Liver (tissue), 3 donors: Measurements from ENCODE around the gene SRGAP1.

ENCODE experiments used
- CTCF ChIP-seq: fragments of 150-350 bp; IDR thresholded peaks from 2 replicates; pipeline ENCODE4 v1.5.1; 2017; ENCODE audit warnings: improper control_type of control experiment, low read depth, low read length; ENCODE audit not compliant: missing input control
- SP1 ChIP-seq: IDR thresholded peaks from 2 replicates; pipeline ENCODE4 v1.6.1; 2018; ENCODE audit warnings: antibody characterized with exemption, mild to moderate bottlenecking
- ZBTB33 ChIP-seq: IDR thresholded peaks from 2 replicates; pipeline ENCODE4 v1.6.1; 2016; ENCODE audit warnings: antibody characterized with exemption
- TF ChIP-seq, protein P1 (sequence below): IDR thresholded peaks from 2 replicates; pipeline ENCODE4 v1.6.1; 2016; ENCODE audit warnings: antibody characterized with exemption, mild to moderate bottlenecking
- TF ChIP-seq, protein P2 (sequence below): IDR thresholded peaks from 2 replicates; pipeline ENCODE4 v1.6.1; 2016; ENCODE audit warnings: antibody characterized with exemption
- donor health status: healthy.
- donor health status: healthy.

GRCh38 chr12:64124511-64125197, 280.2 kb downstream of the SRGAP1 start:
- TF ChIP-seq CTCF (no peak), ZBTB33 (no peak), SP1 (no peak)
- TF ChIP-seq, protein P1, sequence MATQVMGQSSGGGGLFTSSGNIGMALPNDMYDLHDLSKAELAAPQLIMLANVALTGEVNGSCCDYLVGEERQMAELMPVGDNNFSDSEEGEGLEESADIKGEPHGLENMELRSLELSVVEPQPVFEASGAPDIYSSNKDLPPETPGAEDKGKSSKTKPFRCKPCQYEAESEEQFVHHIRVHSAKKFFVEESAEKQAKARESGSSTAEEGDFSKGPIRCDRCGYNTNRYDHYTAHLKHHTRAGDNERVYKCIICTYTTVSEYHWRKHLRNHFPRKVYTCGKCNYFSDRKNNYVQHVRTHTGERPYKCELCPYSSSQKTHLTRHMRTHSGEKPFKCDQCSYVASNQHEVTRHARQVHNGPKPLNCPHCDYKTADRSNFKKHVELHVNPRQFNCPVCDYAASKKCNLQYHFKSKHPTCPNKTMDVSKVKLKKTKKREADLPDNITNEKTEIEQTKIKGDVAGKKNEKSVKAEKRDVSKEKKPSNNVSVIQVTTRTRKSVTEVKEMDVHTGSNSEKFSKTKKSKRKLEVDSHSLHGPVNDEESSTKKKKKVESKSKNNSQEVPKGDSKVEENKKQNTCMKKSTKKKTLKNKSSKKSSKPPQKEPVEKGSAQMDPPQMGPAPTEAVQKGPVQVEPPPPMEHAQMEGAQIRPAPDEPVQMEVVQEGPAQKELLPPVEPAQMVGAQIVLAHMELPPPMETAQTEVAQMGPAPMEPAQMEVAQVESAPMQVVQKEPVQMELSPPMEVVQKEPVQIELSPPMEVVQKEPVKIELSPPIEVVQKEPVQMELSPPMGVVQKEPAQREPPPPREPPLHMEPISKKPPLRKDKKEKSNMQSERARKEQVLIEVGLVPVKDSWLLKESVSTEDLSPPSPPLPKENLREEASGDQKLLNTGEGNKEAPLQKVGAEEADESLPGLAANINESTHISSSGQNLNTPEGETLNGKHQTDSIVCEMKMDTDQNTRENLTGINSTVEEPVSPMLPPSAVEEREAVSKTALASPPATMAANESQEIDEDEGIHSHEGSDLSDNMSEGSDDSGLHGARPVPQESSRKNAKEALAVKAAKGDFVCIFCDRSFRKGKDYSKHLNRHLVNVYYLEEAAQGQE, result no peak
- TF ChIP-seq, protein P2, sequence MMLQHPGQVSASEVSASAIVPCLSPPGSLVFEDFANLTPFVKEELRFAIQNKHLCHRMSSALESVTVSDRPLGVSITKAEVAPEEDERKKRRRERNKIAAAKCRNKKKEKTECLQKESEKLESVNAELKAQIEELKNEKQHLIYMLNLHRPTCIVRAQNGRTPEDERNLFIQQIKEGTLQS, result no peak
